SK-N-SH treated with all-trans-retinoic acid at 6 μM for 48 hours (cell line): Measurements from ENCODE around the gene TPRN.

Experiments
- ATAC-seq: fragments of 200-7000 bp; cut with Tn5 transposase; 3 replicates; pipeline ENCODE4 v1.9.1; 2020; ENCODE audit warnings: mild to moderate bottlenecking, moderate library complexity
- ARNTL ChIP-seq: fragments of 450-650 bp; formaldehyde crosslinking; IDR thresholded peaks from 2 replicates; pipeline ENCODE4 v1.5.0; 2020; ENCODE audit warnings: low read depth, mild to moderate bottlenecking, moderate library complexity, borderline replicate concordance
- BACH2 ChIP-seq: fragments of 250-450 bp; sonication (Bioruptor Pico); IDR thresholded peaks from 2 replicates; pipeline ENCODE4 v1.9.0; 2021; ENCODE audit warnings: mild to moderate bottlenecking, borderline replicate concordance
- CSDC2 ChIP-seq: fragments of 250-450 bp; sonication (Bioruptor Pico); IDR thresholded peaks from 2 replicates; pipeline ENCODE4 v1.5.0; 2020; ENCODE audit warnings: mild to moderate bottlenecking, moderate library complexity
- ESRRG ChIP-seq: fragments of 250-450 bp; sonication (Bioruptor Pico); IDR thresholded peaks from 2 replicates; pipeline ENCODE4 v1.6.1; 2021; ENCODE audit warnings: mild to moderate bottlenecking
- GLIS3 ChIP-seq: fragments of 250-450 bp; sonication (Bioruptor Pico); IDR thresholded peaks from 2 replicates; pipeline ENCODE4 v1.5.0; 2020; ENCODE audit warnings: mild to moderate bottlenecking, moderate library complexity
- ISL1 ChIP-seq: fragments of 250-450 bp; sonication (Bioruptor Pico); IDR thresholded peaks from 2 replicates; pipeline ENCODE4 v2.1.2; 2022; ENCODE audit warnings: mild to moderate bottlenecking, moderate library complexity
- OSR1 ChIP-seq: fragments of 250-450 bp; sonication (Bioruptor Pico); IDR thresholded peaks from 2 replicates; pipeline ENCODE4 v1.8.0; 2022; ENCODE audit warnings: moderate library complexity, mild to moderate bottlenecking, inconsistent platforms
- PPARA ChIP-seq: fragments of 250-450 bp; sonication (Bioruptor Pico); IDR thresholded peaks from 2 replicates; pipeline ENCODE4 v1.5.0; 2020; ENCODE audit warnings: mild to moderate bottlenecking, borderline replicate concordance
- RARB ChIP-seq: fragments of 250-450 bp; sonication (Bioruptor Pico); IDR thresholded peaks from 2 replicates; pipeline ENCODE4 v1.8.0; 2021; ENCODE audit warnings: mild to moderate bottlenecking, moderate library complexity
- SNAI2 ChIP-seq: fragments of 250-450 bp; sonication (Bioruptor Pico); IDR thresholded peaks from 2 replicates; pipeline ENCODE4 v1.5.0; 2020; ENCODE audit warnings: mild to moderate bottlenecking, moderate library complexity
- TOX ChIP-seq: fragments of 250-450 bp; sonication (Bioruptor Pico); IDR thresholded peaks from 2 replicates; pipeline ENCODE4 v1.8.0; 2021; ENCODE audit warnings: mild to moderate bottlenecking, moderate library complexity, borderline replicate concordance
- ZC3H10 ChIP-seq: fragments of 250-450 bp; sonication (Bioruptor Pico); IDR thresholded peaks from 2 replicates; pipeline ENCODE4 v1.5.1; 2021; ENCODE audit warnings: mild to moderate bottlenecking, moderate library complexity
- ZFP3 ChIP-seq: fragments of 250-450 bp; sonication (Bioruptor Pico); IDR thresholded peaks from 2 replicates; pipeline ENCODE4 v1.5.0; 2020; ENCODE audit warnings: mild to moderate bottlenecking, moderate library complexity
- ZFP30 ChIP-seq: fragments of 450-650 bp; formaldehyde crosslinking; IDR thresholded peaks from 2 replicates; pipeline ENCODE4 v1.5.0; 2022; ENCODE audit warnings: mild to moderate bottlenecking, moderate library complexity
- ZNF70 ChIP-seq: fragments of 450-650 bp; formaldehyde crosslinking; IDR thresholded peaks from 2 replicates; pipeline ENCODE4 v1.5.0; 2020; ENCODE audit warnings: mild to moderate bottlenecking, moderate library complexity
- ZNF8 ChIP-seq: fragments of 450-650 bp; formaldehyde crosslinking; IDR thresholded peaks from 2 replicates; pipeline ENCODE4 v1.5.0; 2020; ENCODE audit warnings: mild to moderate bottlenecking, moderate library complexity
- TF ChIP-seq, protein P1 (sequence below): fragments of 250-450 bp; sonication (Bioruptor Pico); IDR thresholded peaks from 2 replicates; pipeline ENCODE4 v1.8.0; 2021; ENCODE audit warnings: low read depth, mild to moderate bottlenecking, moderate library complexity, borderline replicate concordance
- TF ChIP-seq, protein P2 (sequence below): fragments of 250-450 bp; sonication (Bioruptor Pico); IDR thresholded peaks from 2 replicates; pipeline ENCODE4 v1.5.1; 2021; ENCODE audit warnings: mild to moderate bottlenecking, moderate library complexity
- TF ChIP-seq, protein P3 (sequence below): fragments of 250-450 bp; sonication (Bioruptor Pico); IDR thresholded peaks from 2 replicates; pipeline ENCODE4 v1.8.0; 2020; ENCODE audit warnings: mild to moderate bottlenecking, moderate library complexity, borderline replicate concordance
- TF ChIP-seq, protein P4 (sequence below): fragments of 250-450 bp; sonication (Bioruptor Pico); IDR thresholded peaks from 2 replicates; pipeline ENCODE4 v1.5.0; 2020; ENCODE audit warnings: mild to moderate bottlenecking, moderate library complexity

The TPRN gene

DNA sequence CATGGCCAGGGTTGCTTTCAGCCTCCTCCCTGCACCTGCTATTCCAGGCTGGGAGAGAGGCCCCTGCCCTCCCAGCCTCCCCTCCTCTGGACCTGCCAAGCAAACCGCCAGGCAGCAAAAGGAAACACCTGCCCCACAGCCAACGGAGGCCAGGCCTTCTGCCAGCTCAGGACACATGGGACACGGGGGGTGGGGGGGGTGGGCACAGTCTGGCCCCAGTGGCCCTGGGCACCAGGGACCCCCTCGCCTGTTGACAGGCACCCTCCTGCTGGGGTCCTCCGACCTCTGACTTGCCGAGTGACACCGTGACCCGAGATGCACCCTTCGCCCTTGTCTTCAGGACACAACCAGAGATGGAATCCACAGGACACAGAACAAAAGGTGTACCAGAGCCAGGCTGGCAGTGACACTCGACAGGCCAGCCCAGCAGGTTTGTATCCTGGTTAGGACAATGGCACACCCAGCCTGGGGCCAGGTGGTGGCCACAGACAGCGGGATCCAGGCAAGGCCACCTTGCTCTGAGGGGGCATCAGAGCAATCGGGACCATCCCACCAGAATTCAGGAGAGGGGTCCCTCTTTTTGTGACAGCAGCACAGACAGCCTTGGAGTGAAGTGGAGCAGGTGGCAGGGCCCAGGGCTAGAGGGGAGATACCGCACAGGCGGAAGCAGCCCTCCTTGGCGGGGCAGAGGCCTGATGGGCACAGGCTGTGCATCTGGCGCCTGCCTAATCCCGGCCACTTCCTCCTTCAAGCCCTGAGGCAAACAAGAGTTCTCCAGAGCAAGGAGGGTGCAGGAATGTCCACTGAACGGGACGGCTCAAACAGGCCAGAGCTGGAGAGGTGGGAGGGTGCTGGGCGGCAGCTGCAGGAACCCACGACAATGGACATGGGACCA lies 27.4 kb downstream of the TPRN start:
- TF ChIP-seq ISL1 (CRISPR knock-in tag) (no peak), ZNF8 (no peak), SNAI2 (no peak), PPARA (CRISPR knock-in tag) (no peak), ZFP30 (CRISPR knock-in tag) (no peak), CSDC2 (CRISPR knock-in tag) (no peak), ESRRG (CRISPR knock-in tag) (no peak), TOX (CRISPR knock-in tag) (no peak), ZFP3 (CRISPR knock-in tag) (no peak), ZC3H10 (CRISPR knock-in tag) (no peak), ZNF70 (CRISPR knock-in tag) (no peak), BACH2 (no peak), GLIS3 (CRISPR knock-in tag) (no peak), RARB (no peak)
- TF ChIP-seq, protein P1, sequence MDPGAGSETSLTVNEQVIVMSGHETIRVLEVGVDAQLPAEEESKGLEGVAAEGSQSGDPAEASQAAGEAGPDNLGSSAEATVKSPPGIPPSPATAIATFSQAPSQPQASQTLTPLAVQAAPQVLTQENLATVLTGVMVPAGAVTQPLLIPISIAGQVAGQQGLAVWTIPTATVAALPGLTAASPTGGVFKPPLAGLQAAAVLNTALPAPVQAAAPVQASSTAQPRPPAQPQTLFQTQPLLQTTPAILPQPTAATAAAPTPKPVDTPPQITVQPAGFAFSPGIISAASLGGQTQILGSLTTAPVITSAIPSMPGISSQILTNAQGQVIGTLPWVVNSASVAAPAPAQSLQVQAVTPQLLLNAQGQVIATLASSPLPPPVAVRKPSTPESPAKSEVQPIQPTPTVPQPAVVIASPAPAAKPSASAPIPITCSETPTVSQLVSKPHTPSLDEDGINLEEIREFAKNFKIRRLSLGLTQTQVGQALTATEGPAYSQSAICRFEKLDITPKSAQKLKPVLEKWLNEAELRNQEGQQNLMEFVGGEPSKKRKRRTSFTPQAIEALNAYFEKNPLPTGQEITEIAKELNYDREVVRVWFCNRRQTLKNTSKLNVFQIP (CRISPR knock-in tag) = no peak
- TF ChIP-seq, protein P2, sequence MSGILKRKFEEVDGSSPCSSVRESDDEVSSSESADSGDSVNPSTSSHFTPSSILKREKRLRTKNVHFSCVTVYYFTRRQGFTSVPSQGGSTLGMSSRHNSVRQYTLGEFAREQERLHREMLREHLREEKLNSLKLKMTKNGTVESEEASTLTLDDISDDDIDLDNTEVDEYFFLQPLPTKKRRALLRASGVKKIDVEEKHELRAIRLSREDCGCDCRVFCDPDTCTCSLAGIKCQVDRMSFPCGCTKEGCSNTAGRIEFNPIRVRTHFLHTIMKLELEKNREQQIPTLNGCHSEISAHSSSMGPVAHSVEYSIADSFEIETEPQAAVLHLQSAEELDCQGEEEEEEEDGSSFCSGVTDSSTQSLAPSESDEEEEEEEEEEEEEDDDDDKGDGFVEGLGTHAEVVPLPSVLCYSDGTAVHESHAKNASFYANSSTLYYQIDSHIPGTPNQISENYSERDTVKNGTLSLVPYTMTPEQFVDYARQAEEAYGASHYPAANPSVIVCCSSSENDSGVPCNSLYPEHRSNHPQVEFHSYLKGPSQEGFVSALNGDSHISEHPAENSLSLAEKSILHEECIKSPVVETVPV (CRISPR knock-in tag) = no peak
- TF ChIP-seq, protein P3, sequence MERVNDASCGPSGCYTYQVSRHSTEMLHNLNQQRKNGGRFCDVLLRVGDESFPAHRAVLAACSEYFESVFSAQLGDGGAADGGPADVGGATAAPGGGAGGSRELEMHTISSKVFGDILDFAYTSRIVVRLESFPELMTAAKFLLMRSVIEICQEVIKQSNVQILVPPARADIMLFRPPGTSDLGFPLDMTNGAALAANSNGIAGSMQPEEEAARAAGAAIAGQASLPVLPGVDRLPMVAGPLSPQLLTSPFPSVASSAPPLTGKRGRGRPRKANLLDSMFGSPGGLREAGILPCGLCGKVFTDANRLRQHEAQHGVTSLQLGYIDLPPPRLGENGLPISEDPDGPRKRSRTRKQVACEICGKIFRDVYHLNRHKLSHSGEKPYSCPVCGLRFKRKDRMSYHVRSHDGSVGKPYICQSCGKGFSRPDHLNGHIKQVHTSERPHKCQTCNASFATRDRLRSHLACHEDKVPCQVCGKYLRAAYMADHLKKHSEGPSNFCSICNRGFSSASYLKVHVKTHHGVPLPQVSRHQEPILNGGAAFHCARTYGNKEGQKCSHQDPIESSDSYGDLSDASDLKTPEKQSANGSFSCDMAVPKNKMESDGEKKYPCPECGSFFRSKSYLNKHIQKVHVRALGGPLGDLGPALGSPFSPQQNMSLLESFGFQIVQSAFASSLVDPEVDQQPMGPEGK (CRISPR knock-in tag) = no peak
- ATAC-seq = peak; percentile 7

DNA sequence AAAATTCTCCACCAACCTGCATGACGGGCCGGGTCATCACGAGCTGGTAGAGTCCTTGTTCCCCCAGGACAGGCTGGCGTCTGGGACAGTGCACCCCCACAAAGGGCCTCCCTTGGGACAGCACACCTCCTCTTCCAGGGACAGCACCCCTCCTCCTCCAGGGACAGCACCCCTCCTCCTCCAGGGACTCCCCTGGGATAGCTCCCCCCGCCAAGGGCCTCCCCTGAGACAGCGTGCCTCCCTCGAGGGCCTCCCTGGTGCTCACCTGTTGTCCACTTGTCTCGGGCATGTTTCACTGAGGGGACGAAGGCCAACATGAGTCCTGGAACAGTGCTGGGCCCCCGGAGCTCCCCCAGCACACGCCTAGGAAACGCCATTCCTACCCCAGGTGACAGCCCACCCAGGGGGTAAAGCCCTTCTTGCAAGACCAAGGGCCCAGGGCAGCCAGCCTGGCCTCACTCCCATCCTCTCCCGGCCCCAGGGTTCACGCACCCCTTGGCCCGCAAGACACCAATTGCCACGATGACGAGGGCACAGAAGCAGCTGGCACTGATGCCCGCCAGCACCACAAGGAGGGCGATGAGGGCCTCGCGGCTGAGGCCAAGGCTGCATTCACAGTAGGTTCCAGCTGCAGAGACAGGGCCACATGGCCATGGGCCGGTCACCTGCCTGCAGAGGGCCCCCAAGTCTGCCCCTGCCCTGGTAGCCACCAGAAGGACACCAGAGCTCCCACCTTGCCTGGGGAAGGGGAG lies 29.2 kb downstream of the TPRN start:
- ATAC-seq = no peak
- TF ChIP-seq GLIS3 (CRISPR knock-in tag) (no peak), SNAI2 (no peak)

DNA sequence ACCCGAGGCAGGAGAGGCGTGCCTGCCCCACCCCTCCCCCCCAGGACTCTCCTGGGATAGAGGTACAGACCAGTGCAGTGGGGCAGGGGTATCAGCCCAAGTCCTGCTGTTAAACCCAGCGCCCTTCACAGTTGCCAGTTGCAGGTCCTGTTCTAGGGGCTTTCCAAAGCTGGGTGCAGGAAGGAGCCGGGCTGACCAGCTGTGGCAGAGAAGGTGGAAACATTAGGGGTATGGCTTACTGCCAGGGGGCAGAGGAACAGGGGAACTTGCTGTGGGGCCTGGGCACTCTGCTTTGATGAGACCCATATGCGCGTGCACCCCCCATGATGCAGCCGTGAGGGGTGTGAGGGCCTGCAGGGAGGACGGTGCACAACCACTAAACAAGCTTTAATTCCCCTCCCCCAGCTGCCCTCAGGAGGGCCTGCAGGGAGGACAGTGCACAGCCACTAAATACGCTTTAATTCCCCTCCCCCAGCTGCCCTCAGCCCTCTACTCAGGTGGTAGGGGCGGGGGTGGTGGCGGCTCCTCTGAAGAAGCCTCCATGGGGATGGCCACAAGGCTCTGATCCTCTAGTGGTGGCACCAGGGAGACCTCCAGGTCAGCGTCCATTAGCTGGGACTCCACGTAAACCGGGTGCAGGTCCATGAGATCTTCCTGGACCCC lies 29.9 kb downstream of the TPRN start:
- ATAC-seq = no peak
- TF ChIP-seq SNAI2 (no peak), ZC3H10 (CRISPR knock-in tag) (no peak)

DNA sequence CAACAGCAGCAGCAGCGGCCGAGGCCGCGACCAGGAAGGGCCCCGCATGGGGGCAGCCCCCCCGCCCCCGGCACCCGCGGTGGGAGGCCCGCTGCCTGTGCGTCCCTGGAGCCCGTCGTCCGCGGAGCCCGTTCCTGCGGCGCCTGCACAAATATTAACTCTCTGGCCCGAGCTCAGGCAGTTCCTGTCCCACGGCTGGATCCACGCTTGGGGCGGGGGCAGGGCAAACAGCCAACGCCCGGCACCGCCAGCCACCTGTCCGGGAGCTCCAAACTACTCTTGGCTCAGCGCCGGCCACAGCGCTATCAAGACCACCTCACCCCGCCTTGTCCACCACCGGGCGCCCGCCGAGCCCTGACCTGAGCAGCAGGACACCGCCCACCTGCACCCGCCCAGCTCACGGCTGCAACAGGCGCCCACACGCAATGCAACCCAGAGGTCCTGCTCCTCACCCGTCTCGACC lies 30.6 kb downstream of the TPRN start, which contains the start of gene LRRC26:
Gene LRRC26 (minus strand): TSS at position 156 of the 463 bp plus-strand sequence. CDS start 108 bp downstream, at position 48.
- no peak for ATAC-seq
- TF ChIP-seq OSR1 (CRISPR knock-in tag) (no peak), CSDC2 (CRISPR knock-in tag) (no peak), ZNF70 (CRISPR knock-in tag) (no peak), RARB (no peak), ESRRG (CRISPR knock-in tag) (no peak), ZFP3 (CRISPR knock-in tag) (no peak), ARNTL (CRISPR knock-in tag) (no peak), SNAI2 (no peak), BACH2 (no peak), TOX (CRISPR knock-in tag) (no peak)
- TF ChIP-seq, protein P1 (CRISPR knock-in tag) = no peak
- TF ChIP-seq, protein P4, sequence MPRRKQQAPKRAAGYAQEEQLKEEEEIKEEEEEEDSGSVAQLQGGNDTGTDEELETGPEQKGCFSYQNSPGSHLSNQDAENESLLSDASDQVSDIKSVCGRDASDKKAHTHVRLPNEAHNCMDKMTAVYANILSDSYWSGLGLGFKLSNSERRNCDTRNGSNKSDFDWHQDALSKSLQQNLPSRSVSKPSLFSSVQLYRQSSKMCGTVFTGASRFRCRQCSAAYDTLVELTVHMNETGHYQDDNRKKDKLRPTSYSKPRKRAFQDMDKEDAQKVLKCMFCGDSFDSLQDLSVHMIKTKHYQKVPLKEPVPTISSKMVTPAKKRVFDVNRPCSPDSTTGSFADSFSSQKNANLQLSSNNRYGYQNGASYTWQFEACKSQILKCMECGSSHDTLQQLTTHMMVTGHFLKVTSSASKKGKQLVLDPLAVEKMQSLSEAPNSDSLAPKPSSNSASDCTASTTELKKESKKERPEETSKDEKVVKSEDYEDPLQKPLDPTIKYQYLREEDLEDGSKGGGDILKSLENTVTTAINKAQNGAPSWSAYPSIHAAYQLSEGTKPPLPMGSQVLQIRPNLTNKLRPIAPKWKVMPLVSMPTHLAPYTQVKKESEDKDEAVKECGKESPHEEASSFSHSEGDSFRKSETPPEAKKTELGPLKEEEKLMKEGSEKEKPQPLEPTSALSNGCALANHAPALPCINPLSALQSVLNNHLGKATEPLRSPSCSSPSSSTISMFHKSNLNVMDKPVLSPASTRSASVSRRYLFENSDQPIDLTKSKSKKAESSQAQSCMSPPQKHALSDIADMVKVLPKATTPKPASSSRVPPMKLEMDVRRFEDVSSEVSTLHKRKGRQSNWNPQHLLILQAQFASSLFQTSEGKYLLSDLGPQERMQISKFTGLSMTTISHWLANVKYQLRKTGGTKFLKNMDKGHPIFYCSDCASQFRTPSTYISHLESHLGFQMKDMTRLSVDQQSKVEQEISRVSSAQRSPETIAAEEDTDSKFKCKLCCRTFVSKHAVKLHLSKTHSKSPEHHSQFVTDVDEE (CRISPR knock-in tag) = no peak
- TF ChIP-seq, protein P3 (CRISPR knock-in tag) = no peak
